Measurements from ENCODE around the gene GNAO1. TPM values are rescaled to one million over a fixed set of nuclear protein-coding genes. Genes with fewer than 3 reads are reported as not detected.

GNAO1 gene
- total and polyA plus RNA-seq, 7 donors: 0.69 to 67.0 (median 28.8) TPM

GRCh38 chr16:56257666-56258342 is 66.5 kb downstream of the GNAO1 start:
- intact Hi-C loops (cut with DNase I): loop anchor here (5.0 kb wide), 1 partner anchor 66 kb away; the partner anchor contains the start of gene GNAO1
- H3K4me1 ChIP-seq: peaks cover 5 to 100% (median 78%) of the 10 kb centered on the region in 4 donors
- 54 to 72% methylated on average over 8 of the region's 8 CpGs for WGBS, 2 donors

GRCh38 chr16:56258508-56259424 is 67.5 kb downstream of the GNAO1 start:
- peak; percentile 62 for DNase-seq
- TF ChIP-seq POLR2A (IDR thresholded peaks at IDR 0.05) (no peak), POLR2AphosphoS5 (IDR thresholded peaks at IDR 0.05) (peak in 1 of 4 donors; percentile 11)
- Histone ChIP-seq H3K4me3 (no peak overlapping the region), H3K4me1 (peaks cover 5 to 100% (median 75%) of the 10 kb centered on the region in 4 donors), H3K9me3 (no peaks in the 10 kb centered on the region), H3K27me3 (no peaks in the 10 kb centered on the region), H3K36me3 (no peaks in the 10 kb centered on the region), H3K27ac (peak overlapping the region in 3 of 4 donors; percentile 82 to 91 (median 90))
- WGBS, 2 donors: 79 to 91% methylated on average over 8 of the region's 8 CpGs
- intact Hi-C loops (cut with DNase I): loop anchor here (5.0 kb wide), 1 partner anchor 66 kb away; the partner anchor contains the start of gene GNAO1

More at GRCh38 chr16:56257666-56258342, 66.5 kb downstream of the GNAO1 start:
- Histone ChIP-seq H3K36me3 (no peaks in the 10 kb centered on the region), H3K27ac (peak overlapping the region in 3 of 4 donors; percentile 82 to 91 (median 90)), H3K27me3 (no peaks in the 10 kb centered on the region), H3K9me3 (no peaks in the 10 kb centered on the region), H3K4me3 (no peak overlapping the region)
- no peak for TF ChIP-seq CTCF (IDR thresholded peaks at IDR 0.05)
- peak in 2 of 4 donors; percentile 5 to 35 for TF ChIP-seq POLR2AphosphoS5 (IDR thresholded peaks at IDR 0.05)
- TF ChIP-seq POLR2A (IDR thresholded peaks at IDR 0.05): no peak
- DNase-seq: peak; percentile 72

- TF ChIP-seq POLR2A (IDR thresholded peaks at IDR 0.05): no peak
- peak in 2 of 4 donors; percentile 22 to 61 for TF ChIP-seq POLR2AphosphoS5 (IDR thresholded peaks at IDR 0.05)
- no peak for TF ChIP-seq CTCF (IDR thresholded peaks at IDR 0.05)
- no peak for TF ChIP-seq EP300 (IDR thresholded peaks at IDR 0.05)
- peak overlapping the region in 3 of 4 donors; percentile 82 to 91 (median 90) for H3K27ac ChIP-seq
- DNase-seq: no peak
- intact Hi-C loops (cut with DNase I): loop anchor here (5.0 kb wide), 1 partner anchor 67 kb away; the partner anchor contains the start of gene GNAO1
- no peak overlapping the region for H3K4me3 ChIP-seq
- 62 to 78% methylated on average over 4 of the region's 4 CpGs for WGBS, 2 donors
- no peaks in the 10 kb centered on the region for H3K27me3 ChIP-seq
- peaks cover 5 to 100% (median 77%) of the 10 kb centered on the region in 4 donors for H3K4me1 ChIP-seq
- H3K9me3 ChIP-seq: no peaks in the 10 kb centered on the region
- H3K36me3 ChIP-seq: no peaks in the 10 kb centered on the region
These were observed 68.1 kb downstream of the GNAO1 start for GRCh38 chr16:56259425-56259779.

- TF ChIP-seq CTCF (IDR thresholded peaks at IDR 0.05) (no peak), POLR2AphosphoS5 (IDR thresholded peaks at IDR 0.05) (no peak), EP300 (IDR thresholded peaks at IDR 0.05) (no peak), POLR2A (IDR thresholded peaks at IDR 0.05) (no peak)
- Histone ChIP-seq H3K4me3 (no peak overlapping the region), H3K27me3 (no peaks in the 10 kb centered on the region), H3K27ac (peak overlapping the region in 3 of 4 donors; percentile 82 to 91 (median 90)), H3K36me3 (no peaks in the 10 kb centered on the region), H3K9me3 (no peaks in the 10 kb centered on the region), H3K4me1 (peaks cover 7 to 99% (median 81%) of the 10 kb centered on the region in 4 donors)
- 83 to 87% methylated on average over 13 of the region's 13 CpGs for WGBS, 2 donors
- intact Hi-C loops (cut with DNase I): no loop called here
- peak; percentile 68 for DNase-seq
These were observed 69.3 kb downstream of the GNAO1 start for GRCh38 chr16:56260378-56261160.
